ENCODE results near the gene GRID1. TPM values are rescaled to one million over a fixed set of nuclear protein-coding genes. Genes with fewer than 3 reads are reported as not detected.
"Not testable (repeated sequence)": the region's sequence is repeated elsewhere in the genome, so short reads cannot be mapped to it uniquely, and the experiment has no call there.

The GRID1 gene
- total RNA-seq, 4 donors from 2014 or later, result 1.4 to 4.9 (median 2.0) TPM

GRCh38 chr10:85934586-85934985, 432.0 kb downstream of the GRID1 start:
- TF ChIP-seq CTCF (IDR thresholded peaks at IDR 0.05), result no peak
- no peak for TF ChIP-seq POLR2A (IDR thresholded peaks at IDR 0.05)
- peak in 1 of 2 donors; percentile 21 for DNase-seq (ENCODE audit: low spot score in 2 of 2)
- WGBS, 2 donors, result 72 to 88% methylated on average over 3 of the region's 3 CpGs
- H3K4me3 ChIP-seq (ENCODE audit: low read depth, poor library complexity, severe bottlenecking), result no peak overlapping the region
- intact Hi-C loops (cut with DNase I; ENCODE audit: low total_unique reads), result no loop called here

- intact Hi-C loops (cut with DNase I; ENCODE audit: low total_unique reads); H3K4me3 ChIP-seq (ENCODE audit: low read depth, poor library complexity, severe bottlenecking): not testable (repeated sequence)
- 86 to 89% methylated on average over 7 of the region's 7 CpGs for WGBS, 2 donors
Observed at GRCh38 chr10:85929993-85930392, 436.6 kb downstream of the GRID1 start.

GRCh38 chr10:85927952-85928665, 438.5 kb downstream of the GRID1 start:
- no peak overlapping the region for H3K4me3 ChIP-seq (ENCODE audit: low read depth, poor library complexity, severe bottlenecking)
- intact Hi-C loops (cut with DNase I; ENCODE audit: low total_unique reads), result no loop called here
- no peak for TF ChIP-seq CTCF (IDR thresholded peaks at IDR 0.05)
- no peak for TF ChIP-seq POLR2A (IDR thresholded peaks at IDR 0.05)
- 49 to 60% methylated on average over 9 of the region's 9 CpGs for WGBS, 2 donors
- no peak for DNase-seq (ENCODE audit: low spot score in 2 of 2)

More at GRCh38 chr10:85929993-85930392, 436.6 kb downstream of the GRID1 start:
- not testable (repeated sequence) for DNase-seq (ENCODE audit: low spot score in 2 of 2)

DNA sequence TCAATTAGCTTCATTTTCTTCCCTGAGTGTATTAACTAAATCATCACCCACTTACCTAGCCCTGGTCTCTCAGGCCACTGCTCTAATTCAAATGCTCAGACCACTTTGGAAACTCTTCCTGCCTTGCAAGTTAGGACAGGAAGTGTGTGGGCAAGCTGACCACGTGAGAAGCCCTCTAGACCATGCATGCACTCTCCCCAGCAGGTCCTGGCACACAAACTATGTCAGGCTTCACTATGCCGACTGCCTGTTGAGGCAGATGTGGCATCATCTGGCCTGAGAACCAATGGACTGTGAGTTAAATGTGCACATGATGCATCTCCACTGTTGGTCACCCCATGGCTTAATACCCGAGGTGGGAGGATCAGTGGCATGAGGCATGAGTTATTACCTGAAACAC, 439.6 kb downstream of the GRID1 start:
- WGBS, 2 donors, result 75 to 77% methylated on average over 3 of the region's 3 CpGs
- TF ChIP-seq POLR2A (IDR thresholded peaks at IDR 0.05) (no peak), CTCF (IDR thresholded peaks at IDR 0.05) (no peak)
- no peak for DNase-seq (ENCODE audit: low spot score in 2 of 2)
- intact Hi-C loops (cut with DNase I; ENCODE audit: low total_unique reads), result no loop called here
- no peak overlapping the region for H3K4me3 ChIP-seq (ENCODE audit: low read depth, poor library complexity, severe bottlenecking)

- no peak overlapping the region for H3K4me3 ChIP-seq (ENCODE audit: low read depth, poor library complexity, severe bottlenecking)
- TF ChIP-seq POLR2A (IDR thresholded peaks at IDR 0.05) (no peak), CTCF (IDR thresholded peaks at IDR 0.05) (no peak)
- WGBS, 2 donors, result 75 to 80% methylated on average over 5 of the region's 5 CpGs
- intact Hi-C loops (cut with DNase I; ENCODE audit: low total_unique reads), result no loop called here
- no peak for DNase-seq (ENCODE audit: low spot score in 2 of 2)
Observed at GRCh38 chr10:85926136-85926535, 440.5 kb downstream of the GRID1 start.

DNA sequence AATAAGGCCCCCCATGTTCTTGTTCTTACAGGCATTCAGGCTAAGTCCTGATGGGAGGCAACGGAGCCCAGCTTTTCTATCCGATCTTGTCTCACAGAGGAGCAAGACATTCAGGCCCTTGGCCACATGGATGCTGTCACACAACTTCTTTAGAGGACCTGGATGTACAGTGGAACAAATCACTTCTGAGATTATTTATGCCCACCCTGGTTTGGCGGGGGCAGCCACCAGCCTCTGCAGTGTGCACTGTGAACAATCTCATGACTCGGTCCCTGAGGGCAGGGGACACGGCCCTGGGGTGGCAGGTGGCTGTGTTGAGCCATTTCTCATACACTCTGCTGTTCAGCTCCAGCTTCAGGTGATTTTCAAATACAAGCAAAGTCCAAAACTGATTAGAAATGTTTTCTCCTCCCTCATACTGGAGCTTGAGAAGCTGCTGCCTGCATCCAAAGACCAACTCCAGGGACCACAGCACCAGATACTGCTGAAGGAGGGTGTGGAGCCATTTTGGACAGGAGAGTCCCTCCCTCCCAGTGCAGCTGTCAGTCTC, 441.3 kb downstream of the GRID1 start:
- H3K4me3 ChIP-seq (ENCODE audit: low read depth, poor library complexity, severe bottlenecking), result no peak overlapping the region
- TF ChIP-seq POLR2A (IDR thresholded peaks at IDR 0.05), result no peak
- no peak for TF ChIP-seq CTCF (IDR thresholded peaks at IDR 0.05)
- no peak for DNase-seq (ENCODE audit: low spot score in 2 of 2)
- intact Hi-C loops (cut with DNase I; ENCODE audit: low total_unique reads), result no loop called here
- 87 to 91% methylated on average over 5 of the region's 5 CpGs for WGBS, 2 donors

All from lower leg skin (tissue), 4 donors.